Tibial artery (tissue), 4 donors: ENCODE data around the gene PIK3C2G.

ENCODE experiments used
- DNase-seq, 2 donors: peaks; one replicate each; pipeline ENCODE4 v3.0.0-alpha.2; 2019
- H3K27ac ChIP-seq, 2 donors: fragments of 200-600 bp; sonication (generic) in 1 of 2; 1 replicate in 1 of 2; 2 replicates in 1 of 2; pipeline ENCODE4 v1.5.1; 2018 to 2019; ENCODE audit warnings: mild to moderate bottlenecking in 1 of 2
- H3K27me3 ChIP-seq, 2 donors: fragments of 200-600 bp; sonication (generic) in 1 of 2; one replicate each; pipeline versions ENCODE4 v1.5.1 to v1.6.0; 2016 to 2019
- H3K36me3 ChIP-seq, 3 donors: fragments of 200-600 bp; sonication (generic) in 2 of 3; one replicate each; pipeline ENCODE4 v1.5.1; 2016 to 2019; ENCODE audit warnings: mild to moderate bottlenecking in 2 of 3
- H3K4me1 ChIP-seq, 4 donors: fragments of 200-600 bp; sonication (generic) in 2 of 4; 1 replicate in 3 of 4; 2 replicates in 1 of 4; pipeline ENCODE4 v1.5.1; 2016 to 2019
- H3K4me3 ChIP-seq, 2 donors: fragments of 200-600 bp; sonication (generic) in 1 of 2; 1 replicate in 1 of 2; 2 replicates in 1 of 2; pipeline ENCODE4 v1.5.1; 2018 to 2019; ENCODE audit warnings: mild to moderate bottlenecking in 2 of 2
- H3K9me3 ChIP-seq, 3 donors: fragments of 200-600 bp; sonication (generic) in 1 of 3; one replicate each; pipeline ENCODE4 v1.5.1; 2016 to 2019
- intact Hi-C: fragments of 100-400 bp; cut with DNase I; formaldehyde crosslinking; loops from one replicate; pipeline ENCODE4 v1.15.0; 2023; ENCODE audit warnings: low total_unique reads
- TF ChIP-seq, protein P1 (sequence below), 2 experiments: fragments of 200-600 bp in 1 of 2; fragments of 450-650 bp in 1 of 2; IDR thresholded peaks; one replicate each; pipeline ENCODE4 v1.5.1; 2017 to 2019; ENCODE audit warnings: antibody characterized with exemption in 2 of 2, mild to moderate bottlenecking in 1 of 2, moderate library complexity in 1 of 2

Gene PIK3C2G

DNA sequence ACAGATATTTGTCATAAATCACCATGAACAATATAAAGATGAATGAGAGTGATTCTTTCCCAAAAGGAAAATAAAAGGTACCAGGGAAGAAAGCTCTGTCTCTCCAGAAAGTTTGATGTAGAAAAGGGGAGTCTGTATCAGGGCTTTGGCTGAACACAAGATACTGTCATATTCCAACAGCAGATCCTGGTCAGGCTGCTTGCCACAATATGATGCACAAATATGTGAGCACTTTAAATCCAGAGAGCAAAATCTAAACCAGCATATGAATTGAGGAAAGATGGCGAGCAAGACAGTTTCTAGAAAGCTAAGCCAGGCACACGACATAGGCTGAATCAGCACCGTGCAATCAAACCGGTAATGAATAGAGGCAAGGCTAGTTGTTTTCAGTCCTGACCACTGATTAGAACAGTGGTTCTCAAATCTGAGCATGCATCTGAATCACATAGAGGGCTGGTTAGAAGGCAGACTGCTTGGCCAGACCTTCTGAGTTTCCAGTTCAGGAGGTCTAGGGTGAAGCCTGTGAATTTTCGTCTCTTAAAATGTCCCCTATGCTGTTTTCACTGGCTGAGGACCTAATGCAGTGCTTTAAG is 415.8 kb downstream of the PIK3C2G start:
- Histone ChIP-seq H3K36me3 (no peaks in the 10 kb centered on the region), H3K27ac (no peak overlapping the region), H3K4me1 (no peaks in the 10 kb centered on the region), H3K27me3 (no peaks in the 10 kb centered on the region), H3K4me3 (no peak overlapping the region), H3K9me3 (no peaks in the 10 kb centered on the region)
- intact Hi-C loops, result no loop called here
- TF ChIP-seq, protein P1, sequence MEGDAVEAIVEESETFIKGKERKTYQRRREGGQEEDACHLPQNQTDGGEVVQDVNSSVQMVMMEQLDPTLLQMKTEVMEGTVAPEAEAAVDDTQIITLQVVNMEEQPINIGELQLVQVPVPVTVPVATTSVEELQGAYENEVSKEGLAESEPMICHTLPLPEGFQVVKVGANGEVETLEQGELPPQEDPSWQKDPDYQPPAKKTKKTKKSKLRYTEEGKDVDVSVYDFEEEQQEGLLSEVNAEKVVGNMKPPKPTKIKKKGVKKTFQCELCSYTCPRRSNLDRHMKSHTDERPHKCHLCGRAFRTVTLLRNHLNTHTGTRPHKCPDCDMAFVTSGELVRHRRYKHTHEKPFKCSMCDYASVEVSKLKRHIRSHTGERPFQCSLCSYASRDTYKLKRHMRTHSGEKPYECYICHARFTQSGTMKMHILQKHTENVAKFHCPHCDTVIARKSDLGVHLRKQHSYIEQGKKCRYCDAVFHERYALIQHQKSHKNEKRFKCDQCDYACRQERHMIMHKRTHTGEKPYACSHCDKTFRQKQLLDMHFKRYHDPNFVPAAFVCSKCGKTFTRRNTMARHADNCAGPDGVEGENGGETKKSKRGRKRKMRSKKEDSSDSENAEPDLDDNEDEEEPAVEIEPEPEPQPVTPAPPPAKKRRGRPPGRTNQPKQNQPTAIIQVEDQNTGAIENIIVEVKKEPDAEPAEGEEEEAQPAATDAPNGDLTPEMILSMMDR (IDR thresholded peaks at IDR 0.05), result no peak
- DNase-seq, result no peak

DNA sequence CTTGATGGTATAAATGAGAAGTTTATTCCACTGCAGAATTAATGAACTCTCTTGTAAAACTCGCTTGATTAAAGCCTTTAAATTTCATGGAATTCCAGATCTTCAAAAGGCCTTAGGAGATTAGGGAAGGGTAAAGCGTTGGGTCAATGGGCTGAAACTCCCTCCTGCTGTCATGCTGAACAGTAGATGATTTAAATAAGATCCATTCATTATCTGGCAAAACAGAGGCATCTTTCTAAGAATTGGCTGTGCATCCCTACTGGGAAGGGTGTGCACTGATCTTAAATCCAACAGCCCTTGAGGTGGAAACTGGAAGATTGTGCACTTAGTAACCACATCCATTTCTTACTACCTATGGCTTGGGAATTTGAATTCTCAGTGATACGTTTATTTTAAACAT is 420.5 kb downstream of the PIK3C2G start:
- no peak overlapping the region for H3K4me3 ChIP-seq
- H3K4me1 ChIP-seq, result no peaks in the 10 kb centered on the region
- no peaks in the 10 kb centered on the region for H3K9me3 ChIP-seq
- no peaks in the 10 kb centered on the region for H3K36me3 ChIP-seq
- H3K27ac ChIP-seq, result no peak overlapping the region
- DNase-seq, result no peak
- H3K27me3 ChIP-seq, result no peaks in the 10 kb centered on the region
- TF ChIP-seq, protein P1 (IDR thresholded peaks at IDR 0.05), result no peak
- intact Hi-C loops, result no loop called here

DNA sequence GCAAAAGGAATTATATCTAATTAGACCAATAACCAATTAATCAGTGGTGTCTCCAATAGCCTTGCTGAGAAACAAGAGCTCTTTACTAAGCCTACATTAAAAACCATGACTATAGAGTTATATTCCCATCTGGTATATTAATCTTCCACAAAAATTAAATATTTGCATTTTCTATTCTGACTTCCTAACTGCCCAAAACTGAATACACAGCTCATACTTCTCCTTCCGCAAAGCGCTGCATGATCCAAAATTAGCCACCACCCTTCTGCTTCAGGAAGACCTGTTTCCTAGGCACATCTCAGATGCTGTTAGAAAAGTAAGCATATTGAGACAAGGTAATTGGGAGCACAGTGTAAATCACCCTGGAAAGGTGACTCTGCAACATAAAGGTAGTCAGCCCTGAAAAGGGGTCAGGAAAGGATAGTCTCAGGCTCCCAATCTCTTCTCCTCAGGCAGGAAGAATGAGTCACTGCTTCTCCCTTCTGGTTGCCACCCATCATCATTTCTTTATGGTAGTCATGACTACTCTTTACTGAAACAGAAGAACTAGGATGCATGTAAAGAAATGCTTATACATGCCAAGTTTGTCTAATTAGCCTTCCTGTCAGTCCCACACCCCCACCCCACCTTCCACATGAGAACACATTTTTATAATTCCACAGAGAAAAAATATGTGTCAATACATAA is 422.2 kb downstream of the PIK3C2G start:
- Histone ChIP-seq H3K36me3 (no peaks in the 10 kb centered on the region), H3K9me3 (no peaks in the 10 kb centered on the region), H3K4me3 (no peak overlapping the region), H3K27me3 (no peaks in the 10 kb centered on the region), H3K4me1 (no peaks in the 10 kb centered on the region), H3K27ac (no peak overlapping the region)
- intact Hi-C loops, result no loop called here
- DNase-seq, result no peak
- TF ChIP-seq, protein P1 (IDR thresholded peaks at IDR 0.05), result no peak

DNA sequence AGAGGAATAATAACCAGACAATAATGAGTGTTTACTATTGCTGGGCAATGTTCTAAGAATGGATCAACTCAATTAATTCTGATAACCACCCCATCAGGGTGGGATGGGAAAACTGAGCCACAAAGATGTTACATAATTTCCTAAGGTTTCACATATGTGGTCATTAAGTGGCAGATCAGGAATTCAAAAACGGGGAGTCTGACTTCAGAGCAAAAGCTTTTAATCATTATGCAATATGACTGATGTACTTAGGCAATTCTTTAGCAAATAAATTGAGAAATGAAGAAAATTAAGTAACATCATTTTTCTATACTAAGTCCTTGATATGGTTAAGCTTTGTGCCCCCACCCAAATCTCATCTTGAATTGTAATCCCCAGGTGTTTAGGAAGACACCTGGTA is 423.1 kb downstream of the PIK3C2G start:
- Histone ChIP-seq H3K36me3 (no peaks in the 10 kb centered on the region), H3K4me1 (no peaks in the 10 kb centered on the region), H3K27me3 (no peaks in the 10 kb centered on the region), H3K4me3 (no peak overlapping the region), H3K27ac (no peak overlapping the region), H3K9me3 (no peaks in the 10 kb centered on the region)
- TF ChIP-seq, protein P1 (IDR thresholded peaks at IDR 0.05), result no peak
- no peak for DNase-seq
- intact Hi-C loops, result no loop called here

DNA sequence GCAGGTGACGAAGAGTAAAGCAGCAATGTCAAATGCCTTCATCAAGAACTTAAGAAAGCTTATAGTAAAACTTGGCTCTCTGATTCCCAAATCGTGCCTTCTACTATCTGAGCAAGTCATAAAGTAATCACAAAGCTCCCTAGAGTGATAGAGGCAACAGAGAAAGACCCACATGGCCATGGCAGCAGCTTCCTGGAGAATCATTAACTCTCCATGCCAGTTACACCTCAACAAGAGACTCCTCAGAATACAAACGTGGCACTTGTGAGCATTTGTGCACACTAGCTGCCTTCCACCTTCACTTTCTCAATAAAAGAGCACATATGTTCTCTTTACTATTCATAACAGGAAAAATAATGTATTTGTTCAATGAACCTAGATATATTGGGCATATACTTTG is 428.5 kb downstream of the PIK3C2G start:
- no peaks in the 10 kb centered on the region for H3K27me3 ChIP-seq
- H3K27ac ChIP-seq, result no peak overlapping the region
- intact Hi-C loops, result no loop called here

More for the DNA sequence above, 428.5 kb downstream of the PIK3C2G start:
- H3K36me3 ChIP-seq, result no peaks in the 10 kb centered on the region
- H3K4me1 ChIP-seq, result no peaks in the 10 kb centered on the region
- DNase-seq, result no peak
- TF ChIP-seq, protein P1 (IDR thresholded peaks at IDR 0.05), result no peak
- H3K9me3 ChIP-seq, result no peaks in the 10 kb centered on the region
- no peak overlapping the region for H3K4me3 ChIP-seq
